SKM-1 treated with dmso at 0.1 percent for 144 hours (cell line): ENCODE data around the gene RPS2.
"Not testable (repeated sequence)": the region's sequence is repeated elsewhere in the genome, so short reads cannot be mapped to it uniquely, and the experiment has no call there.

ENCODE experiments used
- DNase-seq: peaks from one replicate; lab custom pipeline; 2025; ENCODE audit not compliant: unreplicated experiment; lab: John Stamatoyannopoulos, UW

The RPS2 gene

GRCh38 chr16:1920727-1921171, 43.9 kb downstream of the RPS2 start:
- DNase-seq, result no peak

- DNase-seq, result not testable (repeated sequence)
Measured at GRCh38 chr16:1920122-1920521, 44.5 kb downstream of the RPS2 start.

- DNase-seq, result no peak
Measured at GRCh38 chr16:1919327-1919998, 45.2 kb downstream of the RPS2 start.

- DNase-seq, result no peak
Measured at GRCh38 chr16:1918351-1919326, 46.0 kb downstream of the RPS2 start, which contains the start of gene HS3ST6. TSS of gene HS3ST6 (minus strand) at chr16:1918415. CDS start at chr16:1918323, 92 bp downstream.

- DNase-seq, result no peak
Measured at GRCh38 chr16:1917665-1918350, 46.8 kb downstream of the RPS2 start.

- DNase-seq, result no peak
Measured at GRCh38 chr16:1917056-1917664, 47.5 kb downstream of the RPS2 start.

- no peak for DNase-seq
Measured at GRCh38 chr16:1916640-1916990, 48.0 kb downstream of the RPS2 start.

- DNase-seq, result no peak
Measured at GRCh38 chr16:1915732-1916639, 48.6 kb downstream of the RPS2 start.

GRCh38 chr16:1914988-1915387, 49.6 kb downstream of the RPS2 start:
- DNase-seq, result no peak

GRCh38 chr16:1914084-1914608, 50.5 kb downstream of the RPS2 start:
- no peak for DNase-seq

GRCh38 chr16:1913327-1914083, 51.1 kb downstream of the RPS2 start:
- DNase-seq, result no peak

- no peak for DNase-seq
Measured at GRCh38 chr16:1912215-1912543, 52.4 kb downstream of the RPS2 start.
